ENCODE measurements around the gene DLG1. TPM values are rescaled to one million over a fixed set of nuclear protein-coding genes. Genes with fewer than 3 reads are reported as not detected.
"Not testable (repeated sequence)": the region's sequence is repeated elsewhere in the genome, so short reads cannot be mapped to it uniquely, and the experiment has no call there.

Gene DLG1
- total RNA-seq, 6 donors from 2014 or later: 49.3 to 102 (median 63.2) TPM

DNA sequence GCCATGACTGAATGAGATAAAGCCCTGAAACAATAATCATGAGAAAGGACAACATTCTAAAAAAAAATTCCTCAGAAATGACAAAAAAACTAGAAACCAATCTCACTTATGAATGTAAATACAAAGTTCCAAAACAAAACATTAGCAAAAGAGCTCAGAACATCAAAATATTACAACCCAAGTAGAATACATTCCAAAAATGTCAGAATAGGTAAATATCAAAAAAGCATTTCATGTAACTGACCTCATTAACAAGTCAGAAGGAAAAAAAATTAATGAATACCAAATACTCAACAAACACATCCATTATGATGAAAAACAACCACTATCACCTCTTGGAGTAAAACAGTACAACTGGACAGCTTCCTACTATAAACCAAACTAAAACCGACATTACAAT lies 93.1 kb downstream of the DLG1 start:
- Histone ChIP-seq H3K27ac (no peak overlapping the region), H3K4me3 (no peak overlapping the region), H3K36me3 (no peaks in the 10 kb centered on the region), H3K27me3 (no peaks in the 10 kb centered on the region), H3K4me1 (peaks cover 15 to 42% (median 23%) of the 10 kb centered on the region in 4 donors), H3K9me3 (no peaks in the 10 kb centered on the region)
- ATAC-seq (ENCODE audit: low FRiP score in 2 of 2): no peak
- no peak for TF ChIP-seq EP300 (IDR thresholded peaks at IDR 0.05)
- TF ChIP-seq POLR2A (IDR thresholded peaks at IDR 0.05): no peak
- no peak for TF ChIP-seq POLR2AphosphoS5 (IDR thresholded peaks at IDR 0.05)
- TF ChIP-seq CTCF (IDR thresholded peaks at IDR 0.05): no peak
- whole genome bisulfite sequencing, 2 donors: 83 to 84% methylated on average over 1 of the region's 1 CpG
- no peak for DNase-seq

DNA sequence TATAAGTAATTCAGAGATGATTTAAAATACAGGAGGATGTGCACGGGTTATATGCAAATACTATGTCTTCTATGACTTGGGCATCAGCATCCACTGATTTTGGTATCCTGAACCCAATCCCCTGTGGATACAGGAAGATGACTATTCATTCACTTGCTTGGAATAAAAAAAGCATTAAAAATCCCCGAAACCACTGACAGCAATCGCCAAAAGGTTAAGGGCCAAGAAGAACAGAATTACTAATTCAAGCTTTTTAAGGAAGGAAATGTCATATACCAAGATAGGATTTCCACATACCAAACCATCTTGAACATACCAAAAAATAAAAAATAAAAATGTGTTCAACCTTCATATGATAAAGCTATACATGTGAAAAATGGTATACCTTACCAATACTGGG lies 93.7 kb downstream of the DLG1 start:
- Histone ChIP-seq H3K9me3 (no peaks in the 10 kb centered on the region), H3K4me3 (no peak overlapping the region), H3K27me3 (no peaks in the 10 kb centered on the region), H3K36me3 (no peaks in the 10 kb centered on the region), H3K27ac (no peak overlapping the region), H3K4me1 (peaks cover 15 to 40% (median 20%) of the 10 kb centered on the region in 4 donors)
- ATAC-seq (ENCODE audit: low FRiP score in 2 of 2): no peak
- no peak for DNase-seq
- TF ChIP-seq EP300 (IDR thresholded peaks at IDR 0.05) (no peak), POLR2AphosphoS5 (IDR thresholded peaks at IDR 0.05) (no peak), POLR2A (IDR thresholded peaks at IDR 0.05) (no peak), CTCF (IDR thresholded peaks at IDR 0.05) (no peak)
- 69 to 73% methylated on average over 3 of the region's 3 CpGs for WGBS, 2 donors

DNA sequence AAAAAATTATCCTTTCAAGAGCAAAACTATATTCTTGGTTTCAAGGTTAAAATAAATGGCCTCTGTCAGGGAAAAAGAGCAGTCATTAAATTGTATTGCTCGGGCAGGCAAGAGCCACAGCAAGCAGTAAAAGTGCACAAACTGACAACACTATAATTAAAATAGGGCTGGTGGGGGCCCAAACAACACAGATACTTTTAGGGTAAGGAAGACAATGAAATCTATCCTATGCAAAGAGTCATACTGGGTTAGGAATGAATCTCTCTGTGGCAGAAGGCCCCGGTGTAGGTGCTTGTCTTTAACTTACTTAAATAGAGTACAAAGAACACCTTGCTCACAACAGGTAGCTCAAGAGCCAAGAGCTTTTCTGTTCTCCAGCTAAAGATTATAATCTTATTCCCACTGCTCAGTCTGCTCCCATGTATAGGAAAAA lies 94.7 kb downstream of the DLG1 start:
- ATAC-seq (ENCODE audit: low FRiP score in 2 of 2): no peak
- no peak overlapping the region for H3K4me3 ChIP-seq
- no peak for DNase-seq
- no peaks in the 10 kb centered on the region for H3K36me3 ChIP-seq
- TF ChIP-seq POLR2AphosphoS5 (IDR thresholded peaks at IDR 0.05) (no peak), POLR2A (IDR thresholded peaks at IDR 0.05) (no peak), CTCF (IDR thresholded peaks at IDR 0.05) (no peak), EP300 (IDR thresholded peaks at IDR 0.05) (no peak)
- WGBS, 2 donors: 74 to 77% methylated on average over 2 of the region's 2 CpGs
- peaks cover 12 to 34% (median 17%) of the 10 kb centered on the region in 4 donors for H3K4me1 ChIP-seq
- H3K27me3 ChIP-seq: no peaks in the 10 kb centered on the region
- H3K9me3 ChIP-seq: no peaks in the 10 kb centered on the region
- H3K27ac ChIP-seq: no peak overlapping the region

DNA sequence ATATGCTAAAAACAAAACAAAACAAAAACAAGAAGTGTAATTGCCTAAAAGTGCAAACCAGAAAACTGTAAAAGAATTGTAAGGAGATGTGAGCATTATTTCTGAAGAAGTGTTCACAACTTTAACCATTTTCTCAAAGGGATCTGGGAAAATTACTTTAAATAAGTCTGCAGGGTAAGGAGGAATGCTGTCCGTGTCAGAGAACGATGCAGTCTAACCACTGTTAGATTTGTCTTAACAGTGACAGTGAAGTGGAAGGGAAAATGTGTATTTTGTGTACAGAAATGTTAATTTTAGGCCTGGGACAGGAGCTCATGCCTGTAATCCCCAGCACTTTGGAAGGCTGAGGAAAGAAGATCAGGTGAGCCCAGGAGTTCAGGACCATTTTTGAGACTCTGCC lies 95.7 kb downstream of the DLG1 start:
- Histone ChIP-seq H3K36me3 (no peaks in the 10 kb centered on the region), H3K27ac (no peak overlapping the region), H3K9me3 (no peaks in the 10 kb centered on the region), H3K4me3 (no peak overlapping the region), H3K27me3 (no peaks in the 10 kb centered on the region), H3K4me1 (peaks cover 12 to 34% (median 17%) of the 10 kb centered on the region in 4 donors)
- 64 to 73% methylated on average over 2 of the region's 2 CpGs for WGBS, 2 donors
- ATAC-seq (ENCODE audit: low FRiP score in 2 of 2) (no peak), DNase-seq (no peak)
- no peak for TF ChIP-seq CTCF (IDR thresholded peaks at IDR 0.05)
- TF ChIP-seq POLR2AphosphoS5 (IDR thresholded peaks at IDR 0.05): no peak
- no peak for TF ChIP-seq EP300 (IDR thresholded peaks at IDR 0.05)

DNA sequence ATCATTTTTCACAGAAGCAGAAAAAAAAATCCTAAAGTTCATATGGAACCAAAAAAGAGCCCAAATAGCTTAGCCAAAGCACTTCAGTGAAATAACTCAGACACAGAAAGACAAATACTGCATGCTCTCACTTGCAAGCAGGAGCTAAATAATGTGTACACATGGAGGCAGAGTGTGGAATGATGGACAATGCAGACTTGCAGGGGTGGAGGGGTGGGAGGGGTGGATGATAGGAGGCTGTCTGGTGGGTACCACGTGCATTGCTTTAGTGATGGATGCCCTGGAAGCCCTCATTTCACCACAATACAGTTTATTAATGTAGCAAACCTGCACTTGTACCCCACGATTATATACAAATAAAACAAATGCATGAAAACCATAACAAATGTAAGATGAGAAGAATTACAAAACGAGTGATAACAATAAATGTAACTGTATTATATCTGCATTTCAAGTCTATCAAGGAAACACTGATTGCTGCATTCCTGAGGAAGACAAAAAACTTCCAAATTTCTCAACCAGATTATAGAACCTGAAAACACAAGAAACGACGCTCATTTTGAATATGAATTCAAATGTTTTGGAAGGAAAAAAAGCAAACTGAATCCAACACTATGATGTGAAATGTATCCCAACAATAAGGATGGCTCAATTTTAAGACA lies 96.5 kb downstream of the DLG1 start:
- DNase-seq: no peak
- TF ChIP-seq CTCF (IDR thresholded peaks at IDR 0.05): no peak
- no peak for TF ChIP-seq EP300 (IDR thresholded peaks at IDR 0.05)
- no peak for TF ChIP-seq POLR2A (IDR thresholded peaks at IDR 0.05)
- no peak for TF ChIP-seq POLR2AphosphoS5 (IDR thresholded peaks at IDR 0.05)
- Histone ChIP-seq H3K4me3 (no peak overlapping the region), H3K9me3 (no peaks in the 10 kb centered on the region), H3K36me3 (no peaks in the 10 kb centered on the region), H3K27me3 (no peaks in the 10 kb centered on the region), H3K4me1 (peaks cover 12 to 34% (median 17%) of the 10 kb centered on the region in 4 donors), H3K27ac (no peak overlapping the region)
- no peak for ATAC-seq (ENCODE audit: low FRiP score in 2 of 2)
- WGBS, 2 donors: 62 to 71% methylated on average over 5 of the region's 5 CpGs

DNA sequence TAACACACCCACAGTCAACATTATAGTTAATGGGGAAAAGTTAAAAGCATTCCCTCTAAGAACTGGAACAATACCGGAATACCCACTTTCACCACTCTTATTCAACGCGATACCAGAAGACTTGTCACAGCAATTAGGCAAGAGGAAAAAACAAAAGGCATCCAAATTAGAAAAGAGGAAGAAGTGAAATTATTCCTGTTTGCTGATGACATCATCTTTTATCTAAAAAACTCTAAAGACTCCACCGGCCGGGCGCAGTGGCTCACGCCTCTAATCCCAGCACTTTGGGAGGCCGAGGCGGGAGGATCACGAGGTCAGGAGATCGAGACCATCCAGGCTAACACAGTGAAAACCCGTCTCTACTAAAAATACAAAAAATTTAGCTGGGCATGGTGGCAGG lies 97.6 kb downstream of the DLG1 start:
- ATAC-seq (ENCODE audit: low FRiP score in 2 of 2); H3K36me3 ChIP-seq; H3K27ac ChIP-seq; H3K4me3 ChIP-seq; H3K9me3 ChIP-seq; H3K27me3 ChIP-seq: not testable (repeated sequence)
- WGBS, 2 donors: 88 to 89% methylated on average over 12 of the region's 12 CpGs
- peak in 1 of 2 donors; percentile 20 for DNase-seq
- peaks cover 12 to 34% (median 17%) of the 10 kb centered on the region in 4 donors for H3K4me1 ChIP-seq
